Activated T-cell treated with anti-CD3 and anti-CD28 coated beads for 4 hours (primary cell): ENCODE measurements around the gene METTL3.
A peak's percentile ranks its signal among the peaks of the same experiment; 100 is the strongest.

Source experiments
- DNase-seq: peaks from one replicate; pipeline ENCODE4 v3.0.0-alpha.2; 2020

METTL3 gene

DNA sequence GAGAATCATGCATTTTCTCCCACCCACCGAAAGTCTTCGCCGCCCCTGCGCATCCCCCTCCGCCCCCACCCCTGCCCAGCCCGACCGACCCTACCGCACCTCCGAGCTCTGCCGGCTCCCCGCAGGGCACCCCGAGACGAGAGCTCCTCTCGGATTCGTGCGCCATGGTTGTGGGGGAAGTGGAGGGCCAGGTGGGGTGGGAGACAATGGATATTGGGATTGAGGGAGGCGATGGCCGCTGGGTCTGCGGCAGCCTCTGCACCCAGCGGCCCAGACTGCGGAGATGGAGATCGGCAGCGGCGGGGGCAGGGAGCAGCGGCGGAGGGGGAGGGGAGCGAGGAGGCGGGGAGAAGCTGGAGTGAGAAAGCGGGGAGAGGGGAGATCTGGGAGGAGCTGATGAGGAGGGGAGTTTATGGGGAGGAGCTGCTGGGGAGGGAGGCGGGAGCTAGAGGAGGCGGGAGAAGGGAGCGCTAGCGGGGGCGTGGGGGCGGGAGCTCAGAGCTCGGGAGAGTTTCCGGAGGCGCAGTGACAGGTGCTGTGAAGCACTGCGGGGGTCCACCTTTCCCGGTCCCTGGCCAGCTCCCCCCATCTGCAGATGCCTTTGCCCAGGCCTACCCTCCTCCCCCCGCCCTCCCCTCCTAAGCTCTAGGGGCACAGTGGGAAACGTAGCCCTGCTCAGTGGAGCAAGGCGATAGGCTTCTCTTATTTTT, 15.0 kb upstream of the METTL3 start, which contains the start of gene SALL2:
Gene SALL2, minus strand, starts transcription at position 385 of the 710 bp plus-strand sequence. Its CDS starts 219 bp downstream, at position 166.
- peak; percentile 56 for DNase-seq

DNA sequence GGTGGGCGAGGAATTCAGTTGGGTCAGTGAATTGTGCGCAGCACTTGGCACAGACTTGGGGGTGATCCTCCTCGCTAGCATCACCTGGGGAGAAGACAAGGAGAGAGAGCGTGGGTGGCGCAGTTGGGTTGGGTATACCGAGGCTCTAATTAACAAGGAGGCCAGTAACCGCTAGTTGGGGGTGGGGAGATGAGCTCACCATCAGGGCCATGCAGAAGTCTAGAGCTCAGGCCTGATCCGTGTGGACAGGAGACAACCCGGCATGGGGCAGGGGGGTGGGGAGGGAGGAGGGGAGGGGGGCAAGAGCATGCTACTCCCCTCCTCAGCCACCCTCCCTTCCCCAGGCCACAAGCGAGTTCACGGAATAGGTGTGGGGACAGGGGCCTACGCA, 14.4 kb upstream of the METTL3 start:
- no peak for DNase-seq

DNA sequence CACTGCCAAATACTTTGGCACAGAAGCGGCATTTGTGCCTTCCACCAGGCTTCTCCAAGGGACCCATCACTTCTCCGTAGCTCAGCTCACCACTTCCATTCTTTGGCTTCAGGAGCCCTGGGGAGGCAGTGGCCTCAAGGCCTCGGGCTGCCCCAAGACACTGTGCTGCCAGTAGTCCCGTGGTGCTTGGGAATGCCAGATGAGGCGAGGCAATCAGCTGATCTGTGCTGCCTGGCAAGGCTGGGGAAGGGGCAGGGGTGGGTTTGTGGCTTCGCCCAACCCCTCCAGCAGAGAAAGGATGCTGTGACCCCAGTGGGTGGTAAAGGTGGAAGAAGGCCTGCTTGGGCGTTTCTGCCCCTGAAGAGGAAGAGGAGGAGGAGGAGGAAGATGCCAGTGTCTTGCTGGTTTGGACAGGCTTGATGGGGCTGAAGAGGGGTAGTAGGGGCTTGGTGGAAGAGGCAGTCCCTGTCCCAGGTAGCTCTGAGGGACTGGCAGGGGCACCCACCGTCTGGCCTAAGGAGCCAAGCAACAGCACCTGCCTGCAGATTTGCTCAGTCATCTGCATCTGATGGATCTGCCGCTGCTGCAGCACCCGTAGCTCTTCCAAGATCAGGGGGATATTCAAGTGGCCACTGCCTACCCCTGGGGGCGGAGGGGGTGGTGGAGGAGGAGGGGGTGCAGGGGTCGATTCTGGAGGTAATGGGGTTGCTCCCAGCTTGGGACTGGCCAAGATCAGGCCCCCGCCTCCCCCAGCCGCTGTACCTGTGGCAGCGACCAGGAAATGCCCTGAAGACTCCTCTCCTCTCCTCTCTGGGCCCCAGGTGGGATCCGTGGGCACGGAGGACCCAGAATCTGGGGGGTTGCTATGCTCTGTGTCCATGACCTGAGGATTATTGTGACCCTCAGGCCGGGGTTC, 13.7 kb upstream of the METTL3 start:
- DNase-seq: no peak

DNA sequence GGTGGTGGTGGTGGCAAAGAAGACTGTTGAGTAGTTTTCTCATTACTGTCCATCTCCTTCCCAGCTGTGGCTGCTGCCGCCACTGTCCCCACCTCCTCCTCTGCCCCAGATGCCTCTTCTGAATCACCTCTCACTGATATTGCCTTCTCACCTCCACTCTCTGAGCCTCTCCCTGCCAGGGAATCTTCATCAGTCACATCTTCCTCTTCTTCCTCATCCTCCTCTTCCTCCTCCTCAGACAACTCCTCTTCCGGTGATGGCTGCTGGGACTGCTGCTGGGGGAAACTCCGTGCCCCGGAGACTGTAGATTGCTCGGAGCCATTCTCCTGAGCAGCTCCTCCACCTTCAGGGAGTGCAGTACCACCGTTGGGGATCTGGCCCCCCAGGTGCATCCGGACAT, 12.1 kb upstream of the METTL3 start:
- no peak for DNase-seq

DNA sequence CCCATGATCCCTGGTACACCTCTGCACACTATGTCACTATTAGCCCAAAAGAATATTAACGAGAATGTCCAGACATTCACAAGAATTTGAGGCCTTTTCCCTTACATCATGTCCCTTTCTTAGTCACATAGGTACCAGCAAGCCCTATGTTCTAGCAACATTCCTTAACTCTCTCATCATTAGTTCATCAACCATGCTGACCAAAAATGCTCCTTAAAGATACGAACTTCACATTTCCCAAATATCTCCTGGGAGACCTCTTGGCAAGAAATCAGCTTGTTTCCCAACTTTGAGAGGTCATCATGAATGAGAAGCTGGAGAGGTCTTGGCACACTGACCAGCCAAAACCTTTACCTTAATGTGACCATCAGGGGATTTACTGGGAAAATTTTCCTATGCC, 10.4 kb upstream of the METTL3 start:
- DNase-seq: no peak

DNA sequence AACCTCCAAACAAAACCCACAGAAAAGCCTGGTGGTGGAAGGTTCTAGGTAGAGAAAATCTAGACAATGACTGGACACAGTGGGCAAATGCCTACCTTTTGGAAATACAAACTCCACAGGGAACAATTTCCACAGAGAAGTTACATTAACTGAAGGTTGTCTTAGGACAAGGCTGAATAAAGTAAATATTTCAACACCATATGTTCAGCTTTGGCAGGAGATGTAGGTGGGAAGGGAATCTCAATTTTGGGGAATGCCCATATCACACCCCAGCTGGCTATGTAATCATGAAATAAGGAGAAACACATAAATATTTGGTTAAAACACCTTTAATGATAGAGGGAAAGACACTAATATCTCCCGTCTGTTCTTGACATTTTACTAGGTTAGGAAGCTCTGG, 9.6 kb upstream of the METTL3 start:
- no peak for DNase-seq

DNA sequence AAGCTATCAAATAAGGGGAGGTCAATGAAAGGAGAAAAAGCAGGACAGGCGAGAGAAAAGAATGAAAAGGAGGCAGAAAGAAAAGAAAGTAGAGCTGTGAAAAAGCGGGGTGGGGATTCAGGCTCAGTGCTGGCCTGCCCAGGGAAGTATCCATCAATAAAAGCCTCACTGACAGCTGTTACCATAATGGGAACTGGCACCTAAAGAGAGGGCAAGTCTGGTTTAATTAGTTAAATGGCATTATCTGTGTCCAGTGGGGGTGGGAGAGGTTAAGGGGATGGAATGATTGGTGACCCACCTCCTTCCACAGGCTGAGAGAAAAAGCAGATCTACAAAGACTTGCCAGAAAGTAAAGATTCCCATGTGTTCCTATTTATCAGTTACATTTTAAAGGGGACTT, 7.6 kb upstream of the METTL3 start:
- no peak for DNase-seq

DNA sequence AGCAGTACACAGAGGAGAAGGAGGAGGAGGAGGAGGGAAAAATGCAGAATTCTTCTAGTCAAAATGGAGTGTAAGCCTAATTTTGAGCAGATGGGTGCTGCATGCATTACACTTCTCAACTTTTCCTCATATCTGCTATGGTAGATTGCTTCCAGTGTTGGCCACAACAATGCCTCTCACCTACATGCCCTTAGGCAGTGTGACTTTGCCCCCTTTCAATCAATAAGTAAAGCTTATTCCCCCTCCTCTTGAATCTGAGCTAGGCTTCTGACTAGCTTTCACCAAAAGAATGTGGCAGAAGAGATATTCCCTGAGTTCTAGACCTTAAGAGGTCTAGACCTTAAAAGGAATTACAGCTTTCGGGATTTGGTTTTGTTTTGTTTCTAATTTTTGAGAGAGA, 3.2 kb upstream of the METTL3 start:
- DNase-seq: no peak

DNA sequence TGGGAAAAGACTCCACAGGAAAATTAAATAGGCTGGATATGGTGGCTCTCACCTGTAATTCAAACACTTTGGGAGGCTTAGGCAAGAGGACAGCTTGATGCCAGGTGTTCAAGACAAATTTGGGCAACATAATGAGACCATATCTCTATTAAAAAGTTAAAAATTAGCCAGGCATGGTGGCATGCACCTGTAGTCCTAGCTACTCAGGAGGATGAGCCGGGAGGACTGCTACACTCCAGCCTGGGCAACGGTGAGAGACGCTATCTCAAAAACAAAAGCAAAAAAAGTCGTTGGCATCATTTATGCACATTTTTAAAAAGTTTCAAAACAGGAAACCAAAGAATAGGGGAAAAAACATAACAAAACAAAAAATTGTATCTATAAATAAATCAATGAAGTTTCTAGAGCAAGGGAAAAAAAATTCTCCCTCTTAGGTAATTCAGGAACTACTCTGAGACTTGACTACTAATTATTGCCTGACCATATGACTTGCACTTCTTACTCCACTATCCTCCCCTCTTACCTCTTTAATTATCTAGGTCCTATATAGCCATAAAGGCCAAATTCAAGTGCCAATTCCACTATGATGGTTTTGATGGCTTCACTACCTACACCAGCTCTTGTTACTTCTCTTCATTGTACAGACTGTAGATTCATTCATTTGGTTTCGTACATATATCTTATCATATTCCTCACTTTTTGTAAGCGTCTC, 1.6 kb downstream of the METTL3 start:
- DNase-seq: no peak

DNA sequence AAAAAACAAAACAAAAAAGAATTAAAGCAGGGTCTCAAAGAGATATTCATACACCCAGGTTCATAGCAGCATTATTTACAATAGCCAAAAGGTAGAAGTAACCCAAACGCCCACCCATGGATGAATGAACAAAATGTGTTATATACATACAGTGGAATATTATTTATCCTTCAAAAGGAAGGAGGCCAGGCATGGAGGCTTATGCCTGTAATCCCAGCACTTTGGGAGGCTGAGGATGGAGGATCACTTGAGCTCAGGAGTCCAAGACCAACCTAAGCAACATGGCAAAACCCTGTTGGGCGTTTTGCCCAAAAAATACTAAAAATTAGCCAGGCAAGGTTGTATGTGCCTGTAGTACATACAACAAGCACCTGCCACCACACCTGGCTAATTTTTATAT, 4.6 kb downstream of the METTL3 start:
- no peak for DNase-seq

DNA sequence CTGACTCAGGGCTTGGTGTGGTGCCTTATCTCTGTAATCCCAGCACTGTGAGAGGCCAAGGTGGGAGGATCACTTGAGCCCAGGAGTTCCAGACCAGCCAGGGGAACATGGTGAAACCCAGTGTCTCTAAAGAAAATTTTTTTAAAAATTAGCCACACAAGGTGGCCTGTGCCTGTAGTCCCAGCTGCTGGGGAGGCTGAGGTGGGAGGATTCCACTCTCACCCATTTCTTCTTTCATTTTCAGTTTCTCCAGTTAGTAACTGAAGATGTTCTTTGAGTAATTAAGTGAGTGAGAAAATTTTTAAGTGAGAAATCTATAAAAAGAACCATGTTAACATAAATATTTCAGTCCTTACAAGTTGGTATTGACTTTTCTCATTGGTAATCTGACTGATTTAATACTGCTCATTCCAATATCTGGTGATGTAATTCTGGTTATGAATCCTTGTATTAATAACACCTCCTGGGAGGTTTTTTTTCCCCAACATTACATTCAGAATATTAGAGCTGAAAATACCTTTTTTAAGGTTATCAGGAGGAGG, 6.1 kb downstream of the METTL3 start:
- no peak for DNase-seq

DNA sequence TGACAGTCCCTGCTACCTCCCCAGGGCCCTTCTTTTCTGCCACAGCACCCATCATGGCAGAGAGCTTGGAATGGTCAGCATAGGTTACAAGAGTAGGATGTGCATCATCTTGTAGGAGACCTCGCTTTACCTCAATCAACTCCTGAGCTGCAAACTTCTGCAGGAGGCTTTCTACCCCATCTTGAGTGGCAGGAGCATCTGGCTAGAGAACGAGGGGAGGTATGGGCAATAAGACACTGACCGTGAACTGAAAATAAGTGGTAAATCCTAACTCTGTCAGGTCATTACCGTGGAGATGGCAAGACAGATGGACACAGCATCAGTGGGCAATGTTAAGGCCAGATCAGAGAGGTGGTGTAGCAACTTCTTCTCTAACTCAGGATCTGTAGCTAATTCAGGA, 7.8 kb downstream of the METTL3 start:
- no peak for DNase-seq

DNA sequence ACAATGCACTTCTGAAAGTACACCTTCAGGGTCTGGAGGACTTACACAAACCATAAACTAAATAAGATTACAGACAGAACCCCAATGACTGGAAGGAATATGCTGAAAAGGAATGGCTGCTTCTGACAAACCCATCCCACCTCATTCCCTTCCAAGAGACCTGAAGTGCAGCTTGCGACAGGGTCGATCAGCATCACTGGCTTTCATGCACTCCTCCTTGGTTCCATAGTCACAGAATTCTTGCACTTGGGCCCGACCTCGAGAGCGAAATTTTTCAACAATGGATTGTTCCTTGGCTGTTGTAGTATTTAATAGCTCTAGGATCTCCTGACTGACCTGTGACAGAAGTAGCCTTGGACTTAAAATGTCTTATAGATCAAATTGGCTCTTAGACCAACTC, 9.6 kb downstream of the METTL3 start:
- no peak for DNase-seq

DNA sequence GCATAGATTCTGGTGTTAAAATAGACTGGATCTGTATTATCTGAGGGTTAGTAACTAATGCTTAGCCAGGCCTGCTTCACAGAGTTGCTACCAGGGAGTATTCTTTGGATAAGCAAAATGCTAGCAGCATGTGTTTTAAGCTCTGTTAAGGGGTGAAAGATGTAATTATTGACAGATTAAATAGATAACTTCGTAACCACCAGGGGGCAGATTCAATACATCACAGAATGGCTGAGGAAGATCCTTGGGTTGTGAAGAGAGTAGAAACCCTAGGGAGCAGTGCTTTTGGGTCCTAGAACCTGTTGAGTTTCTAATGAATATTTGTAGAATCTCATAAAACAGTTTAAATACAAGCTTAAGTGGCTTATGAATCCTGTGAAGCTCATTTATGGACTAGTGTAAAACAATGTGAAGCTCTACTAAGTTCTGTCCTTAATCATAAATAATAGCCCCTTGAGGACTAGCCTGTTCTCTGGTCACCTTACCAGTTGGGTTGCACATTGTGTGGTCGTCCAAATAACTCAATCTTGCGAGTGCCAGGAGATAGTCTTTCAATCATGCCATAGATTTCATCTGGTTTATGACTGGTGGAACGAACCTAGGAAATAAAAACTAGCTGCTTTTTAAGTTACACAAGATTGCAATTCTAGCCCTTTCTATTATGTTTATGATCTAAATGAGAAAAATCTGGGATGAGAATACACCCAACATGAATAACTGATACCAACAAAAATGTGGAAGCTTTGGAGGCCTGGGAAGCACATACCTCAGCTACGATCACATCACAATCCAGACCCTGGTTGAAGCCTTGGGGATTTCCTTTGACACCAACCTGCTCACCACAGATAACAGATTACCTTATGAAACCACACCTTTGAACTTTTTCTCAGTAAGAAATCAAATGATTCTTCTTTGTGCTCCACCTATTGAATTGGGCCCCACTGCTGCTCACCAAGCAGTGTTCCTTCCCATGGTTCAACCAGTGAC, 12.3 kb downstream of the METTL3 start:
- peak; percentile 28 for DNase-seq

DNA sequence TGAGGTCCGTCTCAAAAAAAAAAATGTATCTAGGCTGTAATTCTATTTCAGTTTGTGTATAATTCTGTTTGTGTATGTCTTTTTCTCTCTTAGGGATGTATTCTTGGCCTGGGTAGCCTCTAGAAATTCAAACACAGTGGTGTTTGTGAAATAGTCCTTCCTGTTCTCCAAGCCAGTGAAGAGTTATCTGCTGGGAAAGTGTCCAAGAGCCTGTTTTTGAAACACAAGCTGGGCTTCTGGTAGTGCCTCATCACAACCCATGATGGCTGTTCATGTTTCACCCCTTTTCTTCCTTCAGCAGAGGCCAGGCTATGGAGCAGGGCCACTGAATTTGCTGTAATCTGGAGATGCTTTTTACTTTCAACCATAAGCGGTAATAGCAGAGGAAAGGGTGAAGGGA, 14.7 kb downstream of the METTL3 start:
- DNase-seq: no peak

DNA sequence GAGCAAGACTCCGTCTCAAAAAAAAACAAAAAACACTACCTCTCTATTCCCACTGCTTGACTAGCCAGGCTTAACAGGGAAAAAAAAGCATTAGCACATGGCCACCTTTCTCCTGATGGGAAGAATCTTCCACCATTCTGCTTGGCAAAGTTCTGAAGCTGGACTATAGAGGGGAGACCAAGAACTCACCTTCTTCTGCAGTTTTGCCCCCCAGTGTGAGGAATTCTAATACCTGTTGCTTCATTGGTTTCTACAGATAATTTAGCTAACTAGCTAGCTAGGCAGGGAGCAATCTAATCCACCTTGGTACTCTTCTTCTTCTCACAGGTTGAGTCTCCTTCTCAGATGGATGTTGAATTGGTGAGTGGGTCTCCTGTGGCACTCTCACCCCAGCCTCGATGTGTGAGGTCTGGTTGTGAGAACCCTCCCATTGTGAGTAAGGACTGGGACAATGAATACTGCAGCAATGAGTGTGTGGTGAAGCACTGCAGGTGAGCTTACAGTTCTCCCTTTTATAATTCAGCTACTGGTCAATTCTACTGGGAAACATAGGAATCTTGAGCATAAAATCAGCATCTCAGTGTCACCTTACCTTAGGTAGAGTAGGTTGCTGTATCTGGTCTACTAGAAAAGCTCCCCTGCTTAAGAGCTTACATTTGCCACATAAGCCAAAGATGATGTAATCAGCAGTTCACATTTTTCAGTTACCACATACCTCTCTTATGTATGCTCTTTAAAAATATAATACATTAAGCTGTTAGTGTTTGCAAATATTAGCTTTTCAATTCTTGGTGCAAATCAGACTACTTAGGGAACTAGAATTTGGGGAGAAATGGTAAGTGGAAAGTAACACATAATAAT, 16.0 kb downstream of the METTL3 start:
- DNase-seq: no peak

DNA sequence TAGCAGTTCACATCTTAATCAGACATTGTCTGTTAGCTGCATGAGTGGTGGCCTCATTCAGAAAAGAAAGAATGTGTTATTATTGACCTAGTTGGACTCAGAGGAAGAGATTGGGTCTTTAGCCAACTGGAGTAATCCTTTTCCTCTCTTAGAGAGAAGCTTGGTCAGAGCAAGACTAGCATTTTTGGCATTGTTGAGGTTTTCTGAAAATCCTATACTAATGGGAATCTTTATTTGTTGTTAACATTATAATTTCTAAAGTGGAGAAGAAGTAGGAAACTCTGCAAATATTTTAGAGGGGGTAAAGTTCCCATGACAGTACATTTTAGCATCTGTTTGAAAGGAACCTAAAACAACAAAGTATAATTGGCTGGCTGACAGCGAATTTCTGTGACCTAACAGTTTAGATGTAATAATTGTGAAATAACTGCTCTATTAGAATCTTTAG, 24.5 kb downstream of the METTL3 start:
- no peak for DNase-seq

DNA sequence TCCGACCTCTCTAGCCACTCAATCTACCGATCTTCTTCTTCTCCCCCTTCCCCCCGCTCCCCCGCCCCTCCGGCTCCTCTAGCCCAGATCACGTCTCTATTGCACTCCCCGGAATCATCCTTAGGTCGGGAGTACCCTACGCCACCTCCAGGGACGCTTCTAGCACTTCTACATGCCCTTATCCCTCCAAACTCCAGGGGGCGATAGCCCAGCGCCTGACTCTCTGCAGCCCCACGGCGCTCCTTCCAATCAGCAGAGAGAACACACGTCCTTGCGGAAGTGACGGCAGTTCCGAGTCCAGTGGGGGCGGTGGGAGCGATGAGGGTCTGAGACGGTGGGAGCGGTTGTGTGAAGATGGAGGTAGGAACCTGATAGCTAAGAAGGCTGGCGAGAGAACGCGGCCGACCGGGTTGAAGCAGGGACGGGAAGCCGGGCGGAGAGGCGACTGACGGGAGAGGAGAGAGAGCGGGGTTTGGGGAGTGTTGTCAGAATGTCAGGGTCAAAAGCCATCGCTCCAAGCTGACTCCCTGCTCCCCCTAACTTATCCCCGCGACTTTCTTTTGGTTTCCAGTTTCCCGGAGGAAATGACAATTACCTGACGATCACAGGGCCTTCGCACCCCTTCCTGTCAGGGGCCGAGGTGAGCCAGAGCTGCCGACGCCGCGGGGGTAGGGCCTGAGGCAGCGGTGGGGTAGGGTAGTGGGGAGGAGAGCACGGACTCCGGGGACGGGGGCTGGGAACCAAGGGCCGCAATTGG, 34.0 kb downstream of the METTL3 start, which contains the start of the genes RAB2B and TOX4:
Gene RAB2B, minus strand, starts transcription at position 35 of the 757 bp plus-strand sequence. CDS start 87 bp downstream, outside the sequence.
Gene TOX4, plus strand, starts transcription at position 271 of the 757 bp plus-strand sequence. Its CDS starts 84 bp downstream, at position 355.
- DNase-seq: peak; percentile 89

DNA sequence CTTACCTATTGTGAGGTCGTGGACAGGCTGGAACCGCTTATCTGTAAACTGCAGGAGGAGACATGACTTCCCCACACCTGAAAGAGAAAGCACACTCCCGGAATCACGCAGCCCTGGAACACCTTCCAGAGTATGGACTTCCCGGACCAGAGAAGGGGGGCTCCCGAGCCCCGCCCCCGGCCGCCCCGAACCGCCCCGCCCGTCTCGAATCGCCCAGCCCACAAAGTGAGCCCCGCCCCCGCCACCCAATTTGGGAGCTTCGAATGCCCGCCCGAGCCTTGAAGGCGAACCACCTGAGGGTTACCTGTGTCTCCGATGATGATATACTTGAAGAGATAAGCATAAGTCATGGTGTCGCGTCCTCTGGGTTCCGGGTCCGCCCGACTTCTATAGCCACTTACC, 34.6 kb downstream of the METTL3 start:
- DNase-seq: peak; percentile 80
